ACC112 (cell line): ENCODE measurements around the gene EXOSC6.
"Not testable (repeated sequence)": the region's sequence is repeated elsewhere in the genome, so short reads cannot be mapped to it uniquely, and the experiment has no call there.

Experiments
- H2AFZ ChIP-seq: fragments of 200-600 bp; sonication (generic); one replicate; pipeline ENCODE4 v1.6.0; 2017; ENCODE audit warnings: antibody characterized with exemption, low read length; ENCODE audit not compliant: unreplicated experiment
- H3K27ac ChIP-seq: fragments of 200-600 bp; sonication (generic); 2 replicates; pipeline ENCODE4 v1.5.1; 2014; ENCODE audit warnings: low read depth, mild to moderate bottlenecking, antibody characterized with exemption, low read length, moderate library complexity
- H3K27me3 ChIP-seq: fragments of 200-600 bp; sonication (generic); 2 replicates; pipeline ENCODE4 v1.6.1; 2014; ENCODE audit warnings: mild to moderate bottlenecking, antibody characterized with exemption, low read length, moderate library complexity, mixed read lengths; ENCODE audit not compliant: insufficient read depth
- H3K36me3 ChIP-seq: fragments of 200-600 bp; sonication (generic); 2 replicates; pipeline ENCODE4 v1.6.1; 2016; ENCODE audit warnings: mild to moderate bottlenecking, antibody characterized with exemption, low read length, moderate library complexity, mixed read lengths; ENCODE audit not compliant: insufficient read depth
- H3K4me1 ChIP-seq: fragments of 200-600 bp; sonication (generic); one replicate; pipeline ENCODE4 v1.6.1; 2016; ENCODE audit warnings: low read length, mixed read lengths; ENCODE audit not compliant: insufficient read depth, unreplicated experiment, control insufficient read depth
- H3K4me3 ChIP-seq: fragments of 200-600 bp; sonication (generic); 2 replicates; pipeline ENCODE4 v1.5.1; 2014; ENCODE audit warnings: mild to moderate bottlenecking, low read depth, low read length
- H3K79me2 ChIP-seq: fragments of 200-600 bp; sonication (generic); one replicate; pipeline ENCODE4 v1.6.0; 2016; ENCODE audit warnings: low read length; ENCODE audit not compliant: control insufficient read depth, unreplicated experiment, insufficient read depth

Gene EXOSC6

GRCh38 chr16:70224645-70225044 is 27.1 kb downstream of the EXOSC6 start:
- H3K4me3 ChIP-seq, H3K79me2 ChIP-seq, H3K4me1 ChIP-seq, H3K36me3 ChIP-seq, H3K27me3 ChIP-seq, H3K27ac ChIP-seq, H2AFZ ChIP-seq: not testable (repeated sequence)

- not testable (repeated sequence) for H3K79me2 ChIP-seq, H2AFZ ChIP-seq
Observed at GRCh38 chr16:70223971-70224513, 27.7 kb downstream of the EXOSC6 start.

GRCh38 chr16:70223216-70223615 is 28.5 kb downstream of the EXOSC6 start:
- H3K27ac ChIP-seq, H3K27me3 ChIP-seq, H3K4me3 ChIP-seq, H3K36me3 ChIP-seq, H3K4me1 ChIP-seq, H3K79me2 ChIP-seq, H2AFZ ChIP-seq: not testable (repeated sequence)

More at GRCh38 chr16:70223971-70224513, 27.7 kb downstream of the EXOSC6 start:
- not testable (repeated sequence) for H3K27me3 ChIP-seq, H3K27ac ChIP-seq, H3K36me3 ChIP-seq, H3K4me3 ChIP-seq, H3K4me1 ChIP-seq

GRCh38 chr16:70222574-70222973 is 29.2 kb downstream of the EXOSC6 start:
- not testable (repeated sequence) for H2AFZ ChIP-seq, H3K27me3 ChIP-seq, H3K36me3 ChIP-seq, H3K79me2 ChIP-seq, H3K27ac ChIP-seq, H3K4me3 ChIP-seq, H3K4me1 ChIP-seq

- not testable (repeated sequence) for H3K36me3 ChIP-seq, H3K4me3 ChIP-seq, H3K27me3 ChIP-seq, H3K4me1 ChIP-seq, H3K27ac ChIP-seq, H3K79me2 ChIP-seq, H2AFZ ChIP-seq
Observed at GRCh38 chr16:70218586-70218985, 33.2 kb downstream of the EXOSC6 start.

GRCh38 chr16:70206382-70206781 is 45.4 kb downstream of the EXOSC6 start:
- H3K27ac ChIP-seq, H3K27me3 ChIP-seq, H3K4me1 ChIP-seq, H2AFZ ChIP-seq, H3K4me3 ChIP-seq, H3K36me3 ChIP-seq, H3K79me2 ChIP-seq: not testable (repeated sequence)

GRCh38 chr16:70204668-70205405 is 46.9 kb downstream of the EXOSC6 start:
- not testable (repeated sequence) for H3K27ac ChIP-seq, H3K79me2 ChIP-seq, H3K36me3 ChIP-seq, H2AFZ ChIP-seq, H3K4me3 ChIP-seq, H3K27me3 ChIP-seq, H3K4me1 ChIP-seq

- not testable (repeated sequence) for H3K4me1 ChIP-seq, H2AFZ ChIP-seq, H3K79me2 ChIP-seq, H3K36me3 ChIP-seq, H3K27ac ChIP-seq, H3K4me3 ChIP-seq, H3K27me3 ChIP-seq
Observed at GRCh38 chr16:70204010-70204409, 47.7 kb downstream of the EXOSC6 start.

- H3K4me3 ChIP-seq: not testable (repeated sequence)
Observed at GRCh38 chr16:70203508-70203907, 48.2 kb downstream of the EXOSC6 start.

GRCh38 chr16:70200063-70200462 is 51.7 kb downstream of the EXOSC6 start:
- H3K4me1 ChIP-seq, H3K4me3 ChIP-seq, H3K36me3 ChIP-seq, H3K27ac ChIP-seq, H2AFZ ChIP-seq, H3K27me3 ChIP-seq, H3K79me2 ChIP-seq: not testable (repeated sequence)

More at GRCh38 chr16:70203508-70203907, 48.2 kb downstream of the EXOSC6 start:
- not testable (repeated sequence) for H3K27ac ChIP-seq, H3K4me1 ChIP-seq, H3K79me2 ChIP-seq, H2AFZ ChIP-seq, H3K27me3 ChIP-seq, H3K36me3 ChIP-seq

GRCh38 chr16:70199170-70199569 is 52.6 kb downstream of the EXOSC6 start:
- not testable (repeated sequence) for H3K4me1 ChIP-seq, H3K36me3 ChIP-seq, H3K27ac ChIP-seq, H2AFZ ChIP-seq, H3K27me3 ChIP-seq, H3K4me3 ChIP-seq, H3K79me2 ChIP-seq
